Lung (tissue), 10 donors: ENCODE data around the gene PKD1. TPM values are rescaled to one million over a fixed set of nuclear protein-coding genes. Genes with fewer than 3 reads are reported as not detected.
"Not testable (repeated sequence)": the region's sequence is repeated elsewhere in the genome, so short reads cannot be mapped to it uniquely, and the experiment has no call there.

ENCODE experiments used
- ATAC-seq: fragments of 200-7000 bp; cut with Tn5 transposase; one replicate; pipeline ENCODE4 v1.9.1; 2020; ENCODE audit warnings: moderate number of reproducible peaks; ENCODE audit not compliant: insufficient read depth, low FRiP score
- DNase-seq, 3 donors: peaks; one replicate each; pipeline ENCODE4 v3.0.0-alpha.2; 2013 to 2017
- H3K27ac ChIP-seq, 2 donors: one replicate each; pipeline ENCODE4 v1.5.1; 2013; ENCODE audit warnings: mild to moderate bottlenecking in 2 of 2, moderate library complexity in 2 of 2, control low read depth in 1 of 2, inconsistent platforms in 1 of 2, low read depth in 1 of 2, low read length in 1 of 2
- H3K27me3 ChIP-seq, 3 donors: one replicate each; pipeline ENCODE4 v1.5.1; 2013; ENCODE audit warnings: low read length in 2 of 3; ENCODE audit not compliant: control insufficient read depth in 3 of 3, insufficient read depth in 3 of 3
- H3K36me3 ChIP-seq, 4 donors: one replicate each; pipeline ENCODE4 v1.5.1; 2013; ENCODE audit warnings: low read length in 4 of 4, mild to moderate bottlenecking in 1 of 4, moderate library complexity in 1 of 4; ENCODE audit not compliant: control insufficient read depth in 4 of 4, insufficient read depth in 4 of 4
- H3K4me1 ChIP-seq, 5 donors: one replicate each; pipeline ENCODE4 v1.5.1; 2013; ENCODE audit warnings: low read length in 5 of 5, mild to moderate bottlenecking in 2 of 5, moderate library complexity in 1 of 5; ENCODE audit not compliant: control insufficient read depth in 5 of 5, insufficient read depth in 5 of 5
- H3K4me3 ChIP-seq: one replicate; pipeline ENCODE4 v1.5.1; 2013; ENCODE audit warnings: mild to moderate bottlenecking, control low read depth, moderate library complexity
- H3K9ac ChIP-seq, 2 donors: one replicate each; pipeline ENCODE4 v1.5.1; 2013; ENCODE audit warnings: low read length in 2 of 2, control low read depth in 1 of 2; ENCODE audit not compliant: insufficient read depth in 1 of 2
- H3K9me3 ChIP-seq, 4 donors: one replicate each; pipeline ENCODE4 v1.5.1; 2013; ENCODE audit warnings: low read length in 3 of 4, mild to moderate bottlenecking in 1 of 4, moderate library complexity in 1 of 4; ENCODE audit not compliant: control insufficient read depth in 4 of 4, insufficient read depth in 3 of 4
- WGBS, 2 donors: extraction: QIAGEN DNeasy Blood & Tissue Kit; methylation state at CpG; one replicate each; pipeline ENCODE4 v1.1.7; 2013; 5-methylcytosine and 5-hydroxymethylcytosine counted together
- polyA plus RNA-seq, 2 donors: library from polyadenylated mRNA; stranded (reverse); fragments of 200-250 nt; gene quantifications; one replicate each; pipeline ENCODE4 v1.2.1, GENCODE V29; 2013
- total RNA-seq, 2 donors: library from RNA; depleted of rRNA in 1 of 2; stranded (reverse); fragments of >200 nt in 1 of 2; gene quantifications; one replicate each; pipeline ENCODE4 v1.2.1, GENCODE V29; 2014 to 2021
- donor health status: Bipolar disorder and iron deficiency.
- donor health status: healthy.
- donor health status: DM: yes; HTN: yes; CAD: no.

The PKD1 gene
- total and polyA plus RNA-seq, 4 donors: 39.1 to 128 (median 64.6) TPM

- not testable (repeated sequence) for H3K9ac ChIP-seq, ATAC-seq, DNase-seq, H3K4me3 ChIP-seq, H3K27me3 ChIP-seq, H3K27ac ChIP-seq, H3K4me1 ChIP-seq, H3K9me3 ChIP-seq
- peaks cover 0 to 73% (median 3%) of the 10 kb centered on the region in 4 donors for H3K36me3 ChIP-seq
- 96% methylated on average over 31 to 43 of the region's 43 CpGs for WGBS, 2 donors
Measured at GRCh38 chr16:2110332-2111008, 25.2 kb downstream of the PKD1 start.

- H3K4me1 ChIP-seq, H3K9ac ChIP-seq, DNase-seq, H3K27ac ChIP-seq, ATAC-seq, H3K4me3 ChIP-seq, H3K27me3 ChIP-seq, H3K9me3 ChIP-seq: not testable (repeated sequence)
- H3K36me3 ChIP-seq: peaks cover 0 to 78% (median 3%) of the 10 kb centered on the region in 4 donors
- WGBS, 2 donors: 92 to 94% methylated on average over 19 to 23 of the region's 23 CpGs
Measured at GRCh38 chr16:2109872-2110271, 25.8 kb downstream of the PKD1 start.

GRCh38 chr16:2109271-2109580 lies 26.5 kb downstream of the PKD1 start:
- H3K27me3 ChIP-seq, H3K4me1 ChIP-seq, H3K9ac ChIP-seq, H3K27ac ChIP-seq, DNase-seq, H3K4me3 ChIP-seq, H3K9me3 ChIP-seq, ATAC-seq: not testable (repeated sequence)
- 95 to 96% methylated on average over 25 of the region's 25 CpGs for WGBS, 2 donors
- H3K36me3 ChIP-seq: peaks cover 0 to 75% (median 3%) of the 10 kb centered on the region in 4 donors

GRCh38 chr16:2108446-2109270 lies 27.0 kb downstream of the PKD1 start:
- H3K9ac ChIP-seq, H3K27ac ChIP-seq, H3K4me1 ChIP-seq, ATAC-seq, H3K9me3 ChIP-seq, H3K27me3 ChIP-seq, DNase-seq, H3K4me3 ChIP-seq: not testable (repeated sequence)
- WGBS, 2 donors: 97% methylated on average over 72 to 73 of the region's 73 CpGs
- peaks cover 0 to 72% (median 3%) of the 10 kb centered on the region in 4 donors for H3K36me3 ChIP-seq

GRCh38 chr16:2107791-2108125 lies 27.9 kb downstream of the PKD1 start:
- not testable (repeated sequence) for DNase-seq, H3K4me1 ChIP-seq, H3K27me3 ChIP-seq, H3K27ac ChIP-seq, H3K9me3 ChIP-seq, H3K9ac ChIP-seq, H3K4me3 ChIP-seq
- WGBS, 2 donors: 96 to 97% methylated on average over 22 to 23 of the region's 23 CpGs
- peak; percentile 34 for ATAC-seq
- H3K36me3 ChIP-seq: peaks cover 0 to 74% (median 3%) of the 10 kb centered on the region in 4 donors

GRCh38 chr16:2107121-2107790 lies 28.4 kb downstream of the PKD1 start:
- ATAC-seq, H3K4me1 ChIP-seq, H3K9ac ChIP-seq, DNase-seq, H3K27ac ChIP-seq, H3K9me3 ChIP-seq, H3K4me3 ChIP-seq, H3K27me3 ChIP-seq: not testable (repeated sequence)
- WGBS, 2 donors: 92 to 94% methylated on average over 15 to 17 of the region's 17 CpGs
- H3K36me3 ChIP-seq: peaks cover 0 to 76% (median 3%) of the 10 kb centered on the region in 4 donors

- H3K27ac ChIP-seq, H3K9ac ChIP-seq, ATAC-seq, H3K27me3 ChIP-seq, H3K4me3 ChIP-seq, H3K4me1 ChIP-seq, DNase-seq, H3K9me3 ChIP-seq: not testable (repeated sequence)
- WGBS, 2 donors: 94 to 97% methylated on average over 31 to 38 of the region's 38 CpGs
- H3K36me3 ChIP-seq: peaks cover 0 to 70% (median 3%) of the 10 kb centered on the region in 4 donors
Measured at GRCh38 chr16:2106211-2106610, 29.5 kb downstream of the PKD1 start.

GRCh38 chr16:2105769-2106168 lies 29.9 kb downstream of the PKD1 start:
- 78 to 91% methylated on average over 15 to 19 of the region's 22 CpGs for WGBS, 2 donors

More at GRCh38 chr16:2105769-2106168, 29.9 kb downstream of the PKD1 start:
- H3K27me3 ChIP-seq, DNase-seq, H3K4me1 ChIP-seq, H3K9ac ChIP-seq, H3K4me3 ChIP-seq, H3K27ac ChIP-seq, H3K9me3 ChIP-seq, ATAC-seq: not testable (repeated sequence)
- peaks cover 0 to 65% (median 3%) of the 10 kb centered on the region in 4 donors for H3K36me3 ChIP-seq
